Heart left ventricle (tissue), 13 donors: ENCODE measurements around the gene RAD51B.

Experiments
- POLR2A ChIP-seq, 2 donors: fragments of 450-650 bp; IDR thresholded peaks; one replicate each; pipeline ENCODE4 v1.6.1; 2017; ENCODE audit warnings: antibody characterized with exemption in 2 of 2, mild to moderate bottlenecking in 2 of 2, moderate library complexity in 2 of 2
- TF ChIP-seq, protein P1 (sequence below), 12 donors: fragments of 200-600 bp; sonication (generic) in 4 of 12; IDR thresholded peaks; one replicate each; pipeline versions ENCODE4 v1.5.0 to v1.8.0; 2018 to 2022; ENCODE audit warnings: antibody characterized with exemption in 12 of 12, mild to moderate bottlenecking in 5 of 12
- donor health status: ischemic (EF 13 %, LVEDD 7.1; RV severe dilation, severe dysfunction).
- donor health status: DM: no; HTN: yes; CAD: no.
- donor health status: DM: no; HTN: no; CAD: no.
- donor health status: ischemic (EF 25% LVEDD 6.9; RV normal size, moderate dysfunction).
- donor health status: ischemic (EF 25% LVEDD 5.7; RV mildly dilated, moderate dysfunction).
- donor health status: ischemic (EF 35%, LVEDD 5.7; RV mildly dilated, moderate dysfunction).
- donor health status: nonischemic (EF 11% LVEDD 7.7; RV severe dilation, severe dysfunction).
- donor health status: DM: yes; HTN: yes; CAD: no.
- donor health status: PGD.
- donor health status: ischemic (EF 29% LVEDD 5.4; RV normal size, mild dysfunction).
- donor health status: nonischemic (EF 23%, LVEDD 6.1; RV moderate dilation, normal function).

DNA sequence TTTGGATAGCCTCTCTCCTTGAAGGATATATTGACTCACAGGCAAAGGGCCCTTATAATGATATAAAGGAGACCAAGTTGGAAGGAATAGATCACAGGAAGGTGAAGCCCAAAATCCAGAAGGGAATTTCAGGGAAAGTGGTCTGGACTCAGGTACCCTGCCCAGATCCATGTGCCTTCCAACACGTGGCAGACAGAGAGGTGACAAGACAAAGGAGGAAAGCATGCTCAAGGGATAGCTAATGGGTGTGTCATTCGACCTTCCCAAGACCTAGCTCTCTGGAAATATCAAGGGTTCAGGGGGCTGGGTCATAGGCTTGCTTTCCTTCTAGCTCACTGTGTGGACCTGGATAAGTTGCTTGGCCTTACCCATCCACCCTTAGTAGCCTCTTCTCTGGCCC, 759.0 kb downstream of the RAD51B start:
- TF ChIP-seq, protein P1, sequence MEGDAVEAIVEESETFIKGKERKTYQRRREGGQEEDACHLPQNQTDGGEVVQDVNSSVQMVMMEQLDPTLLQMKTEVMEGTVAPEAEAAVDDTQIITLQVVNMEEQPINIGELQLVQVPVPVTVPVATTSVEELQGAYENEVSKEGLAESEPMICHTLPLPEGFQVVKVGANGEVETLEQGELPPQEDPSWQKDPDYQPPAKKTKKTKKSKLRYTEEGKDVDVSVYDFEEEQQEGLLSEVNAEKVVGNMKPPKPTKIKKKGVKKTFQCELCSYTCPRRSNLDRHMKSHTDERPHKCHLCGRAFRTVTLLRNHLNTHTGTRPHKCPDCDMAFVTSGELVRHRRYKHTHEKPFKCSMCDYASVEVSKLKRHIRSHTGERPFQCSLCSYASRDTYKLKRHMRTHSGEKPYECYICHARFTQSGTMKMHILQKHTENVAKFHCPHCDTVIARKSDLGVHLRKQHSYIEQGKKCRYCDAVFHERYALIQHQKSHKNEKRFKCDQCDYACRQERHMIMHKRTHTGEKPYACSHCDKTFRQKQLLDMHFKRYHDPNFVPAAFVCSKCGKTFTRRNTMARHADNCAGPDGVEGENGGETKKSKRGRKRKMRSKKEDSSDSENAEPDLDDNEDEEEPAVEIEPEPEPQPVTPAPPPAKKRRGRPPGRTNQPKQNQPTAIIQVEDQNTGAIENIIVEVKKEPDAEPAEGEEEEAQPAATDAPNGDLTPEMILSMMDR (IDR thresholded peaks at IDR 0.05), result no peak
- TF ChIP-seq POLR2A (IDR thresholded peaks at IDR 0.05), result no peak
